ENCODE results near the gene PNRC2. TPM values are rescaled to one million over a fixed set of nuclear protein-coding genes. Genes with fewer than 3 reads are reported as not detected.
"Not testable (repeated sequence)": the region's sequence is repeated elsewhere in the genome, so short reads cannot be mapped to it uniquely, and the experiment has no call there.

The PNRC2 gene
- total RNA-seq, 6 experiments from 2014 or later = 24.3 to 41.2 (median 33.4) TPM

GRCh38 chr1:23936481-23937176, 23.0 kb upstream of the PNRC2 start:
- ATAC-seq (no peak), DNase-seq (peak in 1 of 3 donors; percentile 15)
- no peaks in the 10 kb centered on the region for H3K27me3 ChIP-seq
- 63% methylated on average over 5 of the region's 6 CpGs for WGBS (ENCODE audit: insufficient coverage, low coverage, low lambda C conversion rate, missing lambda C conversion rate)
- no peaks in the 10 kb centered on the region for H3K9me3 ChIP-seq
- no peak overlapping the region for H3K4me3 ChIP-seq
- intact Hi-C loops (cut with DNase I) = no loop called here
- H3K4me1 ChIP-seq = no peaks in the 10 kb centered on the region
- TF ChIP-seq POLR2A (IDR thresholded peaks at IDR 0.05) = no peak
- no peak for TF ChIP-seq CTCF (IDR thresholded peaks at IDR 0.05)
- H3K36me3 ChIP-seq = no peaks in the 10 kb centered on the region
- no peak overlapping the region for H3K27ac ChIP-seq

GRCh38 chr1:23947366-23947765, 12.3 kb upstream of the PNRC2 start:
- Histone ChIP-seq H3K27me3 (no peaks in the 10 kb centered on the region), H3K36me3 (no peaks in the 10 kb centered on the region), H3K9me3 (peaks cover 0 to 4% (median 0%) of the 10 kb centered on the region in 4 donors), H3K4me3 (no peak overlapping the region), H3K4me1 (no peaks in the 10 kb centered on the region), H3K27ac (no peak overlapping the region)
- ATAC-seq (no peak), DNase-seq (no peak)
- intact Hi-C loops (cut with DNase I) = no loop called here
- TF ChIP-seq CTCF (IDR thresholded peaks at IDR 0.05) (no peak), POLR2A (IDR thresholded peaks at IDR 0.05) (no peak)

GRCh38 chr1:23953020-23953419, 6.6 kb upstream of the PNRC2 start:
- 68% methylated on average over 3 of the region's 3 CpGs for WGBS (ENCODE audit: insufficient coverage, low coverage, low lambda C conversion rate, missing lambda C conversion rate)
- Histone ChIP-seq H3K4me1 (peaks cover 0 to under 1% (median 0%) of the 10 kb centered on the region in 4 donors), H3K9me3 (no peaks in the 10 kb centered on the region), H3K36me3 (no peaks in the 10 kb centered on the region), H3K27ac (no peak overlapping the region), H3K4me3 (no peak overlapping the region), H3K27me3 (no peaks in the 10 kb centered on the region)
- no peak for DNase-seq
- TF ChIP-seq POLR2A (IDR thresholded peaks at IDR 0.05) (no peak), CTCF (IDR thresholded peaks at IDR 0.05) (no peak)
- no peak for ATAC-seq
- intact Hi-C loops (cut with DNase I) = no loop called here

- ATAC-seq = no peak
- intact Hi-C loops (cut with DNase I) = no loop called here
- 68% methylated on average over 5 of the region's 7 CpGs for WGBS (ENCODE audit: insufficient coverage, low coverage, low lambda C conversion rate, missing lambda C conversion rate)
These were observed 2.5 kb upstream of the PNRC2 start for GRCh38 chr1:23957096-23957495.

GRCh38 chr1:23958040-23958809, 1.4 kb upstream of the PNRC2 start:
- intact Hi-C loops (cut with DNase I); H3K36me3 ChIP-seq; ATAC-seq; H3K9me3 ChIP-seq; H3K27me3 ChIP-seq; DNase-seq: not testable (repeated sequence)
- peak overlapping the region; percentile 61 to 81 (median 76) for H3K4me3 ChIP-seq
- H3K4me1 ChIP-seq = peaks cover 0 to 14% (median 4%) of the 10 kb centered on the region in 4 donors
- H3K27ac ChIP-seq = peak overlapping the region; percentile 97 to 100 (median 97)
- WGBS (ENCODE audit: insufficient coverage, low coverage, low lambda C conversion rate, missing lambda C conversion rate) = 50% methylated on average over 19 of the region's 19 CpGs

More at GRCh38 chr1:23957096-23957495, 2.5 kb upstream of the PNRC2 start:
- Histone ChIP-seq H3K9me3 (no peaks in the 10 kb centered on the region), H3K4me3 (no peak overlapping the region), H3K27ac (no peak overlapping the region), H3K4me1 (peaks cover 0 to 12% (median 4%) of the 10 kb centered on the region in 4 donors), H3K27me3 (no peaks in the 10 kb centered on the region), H3K36me3 (no peaks in the 10 kb centered on the region)
- no peak for TF ChIP-seq POLR2A (IDR thresholded peaks at IDR 0.05)
- TF ChIP-seq CTCF (IDR thresholded peaks at IDR 0.05) = no peak
- no peak for DNase-seq

Measured in right lobe of liver (tissue), 6 donors.